ENCODE results near the gene PYGO1.

Gene PYGO1

GRCh38 chr15:55564347-55565145, 23.6 kb downstream of the PYGO1 start:
- DNase-seq (ENCODE audit: low spot score): peak; percentile 35

GRCh38 chr15:55562601-55563000, 25.5 kb downstream of the PYGO1 start:
- no peak for DNase-seq (ENCODE audit: low spot score)

GRCh38 chr15:55555089-55555488, 33.1 kb downstream of the PYGO1 start:
- no peak for DNase-seq (ENCODE audit: low spot score)

GRCh38 chr15:55552926-55553325, 35.2 kb downstream of the PYGO1 start:
- DNase-seq (ENCODE audit: low spot score): no peak

- DNase-seq (ENCODE audit: low spot score): no peak
These were observed 35.7 kb downstream of the PYGO1 start for GRCh38 chr15:55552451-55552850.

GRCh38 chr15:55549305-55549704, 38.8 kb downstream of the PYGO1 start:
- no peak for DNase-seq (ENCODE audit: low spot score)

- no peak for DNase-seq (ENCODE audit: low spot score)
These were observed 41.4 kb downstream of the PYGO1 start for GRCh38 chr15:55546718-55547117.

GRCh38 chr15:55535436-55535835, 52.7 kb downstream of the PYGO1 start:
- no peak for DNase-seq (ENCODE audit: low spot score)

- DNase-seq (ENCODE audit: low spot score): no peak
These were observed 55.2 kb downstream of the PYGO1 start for GRCh38 chr15:55532944-55533343.

GRCh38 chr15:55530861-55531313, 57.3 kb downstream of the PYGO1 start:
- no peak for DNase-seq (ENCODE audit: low spot score)

GRCh38 chr15:55528812-55529211, 59.3 kb downstream of the PYGO1 start:
- DNase-seq (ENCODE audit: low spot score): no peak

GRCh38 chr15:55527150-55527549, 61.0 kb downstream of the PYGO1 start:
- no peak for DNase-seq (ENCODE audit: low spot score)

- peak; percentile 67 for DNase-seq (ENCODE audit: low spot score)
These were observed 61.5 kb downstream of the PYGO1 start for GRCh38 chr15:55526559-55527036.

GRCh38 chr15:55522742-55523450, 65.2 kb downstream of the PYGO1 start:
- no peak for DNase-seq (ENCODE audit: low spot score)

GRCh38 chr15:55518641-55519040, 69.5 kb downstream of the PYGO1 start:
- no peak for DNase-seq (ENCODE audit: low spot score)

GRCh38 chr15:55518009-55518408, 70.1 kb downstream of the PYGO1 start:
- no peak for DNase-seq (ENCODE audit: low spot score)

GRCh38 chr15:55515991-55516776, 72.0 kb downstream of the PYGO1 start:
- DNase-seq (ENCODE audit: low spot score): no peak

GRCh38 chr15:55515491-55515890, 72.7 kb downstream of the PYGO1 start:
- DNase-seq (ENCODE audit: low spot score): no peak

GRCh38 chr15:55514414-55514850, 73.7 kb downstream of the PYGO1 start:
- no peak for DNase-seq (ENCODE audit: low spot score)

- peak; percentile 16 for DNase-seq (ENCODE audit: low spot score)
These were observed 74.3 kb downstream of the PYGO1 start for GRCh38 chr15:55513621-55514413.

- no peak for DNase-seq (ENCODE audit: low spot score)
These were observed 75.0 kb downstream of the PYGO1 start for GRCh38 chr15:55513152-55513551.

- no peak for DNase-seq (ENCODE audit: low spot score)
These were observed 80.6 kb downstream of the PYGO1 start for GRCh38 chr15:55507567-55507966.
